ENCODE results near the gene FAM161B.
"Not testable (repeated sequence)": the region's sequence is repeated elsewhere in the genome, so short reads cannot be mapped to it uniquely, and the experiment has no call there.

FAM161B gene

GRCh38 chr14:73949752-73950734, at the start of gene FAM161B, which contains the start of gene COQ6:
FAM161B (minus strand) TSS chr14:73950094; CDS start chr14:73950026, 68 bp downstream.
COQ6 (plus strand) TSS chr14:73950302; CDS start chr14:73950333, 31 bp downstream.
- DNase-seq, result peak; percentile 96

- DNase-seq, result no peak
These were observed 48.8 kb upstream of the FAM161B start for GRCh38 chr14:73998726-73999125.

- DNase-seq, result no peak
These were observed 48.1 kb upstream of the FAM161B start for GRCh38 chr14:73997944-73998447.

- DNase-seq, result no peak
These were observed 47.4 kb upstream of the FAM161B start for GRCh38 chr14:73997108-73997943.

GRCh38 chr14:73996731-73997107, 46.8 kb upstream of the FAM161B start:
- DNase-seq, result no peak

GRCh38 chr14:73995977-73996378, 46.1 kb upstream of the FAM161B start:
- no peak for DNase-seq

GRCh38 chr14:73994926-73995325, 45.0 kb upstream of the FAM161B start:
- DNase-seq, result not testable (repeated sequence)

GRCh38 chr14:73991092-73991491, 41.2 kb upstream of the FAM161B start:
- DNase-seq, result no peak

- DNase-seq, result not testable (repeated sequence)
These were observed 38.8 kb upstream of the FAM161B start for GRCh38 chr14:73988656-73989055.

- DNase-seq, result no peak
These were observed 38.2 kb upstream of the FAM161B start for GRCh38 chr14:73988065-73988464.

GRCh38 chr14:73977896-73978295, 28.0 kb upstream of the FAM161B start:
- DNase-seq, result no peak

GRCh38 chr14:73976125-73976524, 26.2 kb upstream of the FAM161B start:
- DNase-seq, result no peak

GRCh38 chr14:73973497-73973896, 23.6 kb upstream of the FAM161B start:
- DNase-seq, result no peak

GRCh38 chr14:73968885-73969284, 19.0 kb upstream of the FAM161B start:
- no peak for DNase-seq

GRCh38 chr14:73965216-73965615, 15.3 kb upstream of the FAM161B start:
- DNase-seq, result no peak

- DNase-seq, result no peak
These were observed 11.3 kb upstream of the FAM161B start for GRCh38 chr14:73961192-73961591.

GRCh38 chr14:73958591-73958990, 8.7 kb upstream of the FAM161B start:
- no peak for DNase-seq

GRCh38 chr14:73955674-73956073, 5.8 kb upstream of the FAM161B start:
- no peak for DNase-seq

GRCh38 chr14:73953731-73954130, 3.8 kb upstream of the FAM161B start:
- DNase-seq, result peak; percentile 3

GRCh38 chr14:73945159-73945670, 4.7 kb downstream of the FAM161B start:
- DNase-seq, result no peak

- DNase-seq, result no peak
These were observed 5.3 kb downstream of the FAM161B start for GRCh38 chr14:73944432-73945158.

GRCh38 chr14:73943083-73943482, 6.8 kb downstream of the FAM161B start:
- DNase-seq, result peak; percentile 41

All from fibroblast of upper back skin (primary cell).